KMS-11 (cell line): ENCODE data around the gene FYCO1.

ENCODE experiments used
- H2AFZ ChIP-seq: fragments of 200-600 bp; sonication (generic); 2 replicates; pipeline ENCODE4 v1.6.1; 2016; ENCODE audit warnings: antibody characterized with exemption, mixed run types, low read depth
- H3K27ac ChIP-seq: fragments of 200-600 bp; sonication (generic); 2 replicates; pipeline ENCODE4 v1.6.1; 2016; ENCODE audit warnings: mild to moderate bottlenecking, mixed run types
- H3K27me3 ChIP-seq: fragments of 200-600 bp; sonication (generic); 2 replicates; pipeline ENCODE4 v1.6.1; 2017; ENCODE audit warnings: mild to moderate bottlenecking, low read depth, mixed run types, moderate library complexity; ENCODE audit not compliant: insufficient read depth
- H3K36me3 ChIP-seq: fragments of 200-600 bp; sonication (generic); 2 replicates; pipeline ENCODE4 v1.6.1; 2017; ENCODE audit warnings: mild to moderate bottlenecking, mixed run types; ENCODE audit not compliant: insufficient read depth
- H3K4me1 ChIP-seq: fragments of 200-600 bp; sonication (generic); 2 replicates; pipeline ENCODE4 v1.6.1; 2016; ENCODE audit warnings: mild to moderate bottlenecking, low read depth, mixed run types; ENCODE audit not compliant: poor library complexity, severe bottlenecking
- H3K4me2 ChIP-seq: fragments of 200-600 bp; sonication (generic); 2 replicates; pipeline ENCODE4 v1.7.0; 2016; ENCODE audit warnings: mild to moderate bottlenecking, mixed run types
- H3K4me3 ChIP-seq: fragments of 200-600 bp; sonication (generic); IDR thresholded peaks from 2 replicates; pipeline ENCODE4 v1.6.1; 2017; ENCODE audit warnings: low read depth, low read length, mixed read lengths; ENCODE audit not compliant: insufficient read depth
- H3K79me2 ChIP-seq: fragments of 200-600 bp; sonication (generic); 2 replicates; pipeline ENCODE4 v1.6.1; 2016; ENCODE audit warnings: low read depth, mixed run types; ENCODE audit not compliant: insufficient read depth
- H3K9ac ChIP-seq: fragments of 200-600 bp; sonication (generic); 2 replicates; pipeline ENCODE4 v1.6.1; 2016; ENCODE audit warnings: mild to moderate bottlenecking, mixed run types
- H4K20me1 ChIP-seq: fragments of 200-600 bp; sonication (generic); 2 replicates; pipeline ENCODE4 v1.6.1; 2016; ENCODE audit warnings: mild to moderate bottlenecking, mixed run types; ENCODE audit not compliant: insufficient read depth
- TF ChIP-seq, protein P1 (sequence below): fragments of 200-600 bp; sonication (generic); conservative IDR thresholded peaks from 2 replicates; pipeline ENCODE4 v1.6.1; 2017; ENCODE audit warnings: low read depth, mild to moderate bottlenecking, antibody characterized with exemption, low read length, moderate library complexity, mixed read lengths

Gene FYCO1

DNA sequence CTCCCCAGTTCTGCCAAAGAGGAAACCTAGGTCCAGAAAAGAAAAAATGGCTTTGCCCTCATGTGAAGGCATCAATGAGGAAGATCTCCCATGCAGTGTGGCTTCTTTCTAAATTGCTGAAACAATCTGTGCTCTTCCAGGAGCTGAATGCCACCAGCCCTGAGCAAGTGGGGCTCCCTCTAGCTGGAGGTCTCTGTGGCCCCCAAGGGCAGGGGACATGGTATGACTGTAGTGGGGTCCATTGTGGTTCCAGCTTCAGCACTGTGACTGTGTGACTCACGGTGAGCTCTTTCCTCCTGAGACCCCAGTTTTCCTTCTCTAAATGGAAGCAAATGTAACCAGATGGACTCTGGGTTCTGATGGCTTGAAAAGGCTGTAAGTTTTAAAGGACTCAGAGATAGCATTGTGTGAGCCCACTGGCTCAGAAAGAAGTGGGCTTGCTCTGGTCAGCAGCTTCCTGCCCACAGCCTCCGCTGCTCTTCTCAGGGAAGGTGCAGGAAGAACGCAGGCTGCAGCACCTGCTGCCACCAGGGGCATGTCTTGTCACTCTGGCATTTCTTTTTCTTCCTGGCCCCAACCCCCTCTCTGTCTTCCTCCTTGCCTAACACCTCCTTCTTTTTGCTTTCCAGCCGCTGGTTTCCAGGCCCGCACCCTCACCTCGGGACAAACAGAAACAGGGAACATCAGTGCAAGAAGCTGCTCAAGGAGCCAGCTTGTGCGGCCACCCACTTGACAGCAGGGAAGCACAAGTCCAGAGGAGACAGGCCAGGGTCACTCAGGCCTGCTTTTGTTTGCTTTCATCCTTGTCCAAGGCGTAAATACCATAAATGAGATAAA, 58.2 kb downstream of the FYCO1 start:
- no peak overlapping the region for H3K4me2 ChIP-seq
- no peak overlapping the region for H3K4me3 ChIP-seq
- H3K36me3 ChIP-seq: no peaks in the 10 kb centered on the region

DNA sequence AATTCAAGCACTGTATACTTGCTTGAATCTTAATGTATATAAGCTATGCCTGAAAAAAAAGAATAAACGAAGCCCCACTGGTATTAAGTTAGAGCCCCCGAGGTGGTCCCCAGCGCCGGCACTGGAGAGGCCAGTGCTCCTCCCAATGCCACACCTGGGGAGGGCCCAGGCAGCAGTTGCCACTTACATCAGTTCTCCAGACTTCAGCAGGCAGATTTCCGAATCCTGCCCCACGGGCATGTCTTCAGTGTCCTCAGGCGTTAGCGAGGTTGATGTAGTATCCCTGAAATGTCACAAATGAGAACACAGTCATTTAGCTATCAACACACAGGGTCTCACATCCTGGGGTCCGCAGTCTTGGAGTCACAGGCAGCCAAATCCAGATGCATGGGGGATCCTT, 59.4 kb downstream of the FYCO1 start:
- Histone ChIP-seq H3K4me2 (no peak overlapping the region), H3K9ac (no peak overlapping the region), H3K36me3 (no peaks in the 10 kb centered on the region), H3K4me3 (no peak overlapping the region), H2AFZ (no peak overlapping the region), H3K79me2 (no peaks in the 10 kb centered on the region), H3K27me3 (no peaks in the 10 kb centered on the region), H3K27ac (no peak overlapping the region), H3K4me1 (peaks cover 13% of the 10 kb centered on the region), H4K20me1 (no peaks in the 10 kb centered on the region)
- TF ChIP-seq, protein P1, sequence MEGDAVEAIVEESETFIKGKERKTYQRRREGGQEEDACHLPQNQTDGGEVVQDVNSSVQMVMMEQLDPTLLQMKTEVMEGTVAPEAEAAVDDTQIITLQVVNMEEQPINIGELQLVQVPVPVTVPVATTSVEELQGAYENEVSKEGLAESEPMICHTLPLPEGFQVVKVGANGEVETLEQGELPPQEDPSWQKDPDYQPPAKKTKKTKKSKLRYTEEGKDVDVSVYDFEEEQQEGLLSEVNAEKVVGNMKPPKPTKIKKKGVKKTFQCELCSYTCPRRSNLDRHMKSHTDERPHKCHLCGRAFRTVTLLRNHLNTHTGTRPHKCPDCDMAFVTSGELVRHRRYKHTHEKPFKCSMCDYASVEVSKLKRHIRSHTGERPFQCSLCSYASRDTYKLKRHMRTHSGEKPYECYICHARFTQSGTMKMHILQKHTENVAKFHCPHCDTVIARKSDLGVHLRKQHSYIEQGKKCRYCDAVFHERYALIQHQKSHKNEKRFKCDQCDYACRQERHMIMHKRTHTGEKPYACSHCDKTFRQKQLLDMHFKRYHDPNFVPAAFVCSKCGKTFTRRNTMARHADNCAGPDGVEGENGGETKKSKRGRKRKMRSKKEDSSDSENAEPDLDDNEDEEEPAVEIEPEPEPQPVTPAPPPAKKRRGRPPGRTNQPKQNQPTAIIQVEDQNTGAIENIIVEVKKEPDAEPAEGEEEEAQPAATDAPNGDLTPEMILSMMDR: no peak

More for the DNA sequence above, 58.2 kb downstream of the FYCO1 start:
- TF ChIP-seq, protein P1: no peak
- H3K4me1 ChIP-seq: peaks cover 13% of the 10 kb centered on the region
- H4K20me1 ChIP-seq: no peaks in the 10 kb centered on the region
- H2AFZ ChIP-seq: no peak overlapping the region
- H3K27me3 ChIP-seq: no peaks in the 10 kb centered on the region
- H3K9ac ChIP-seq: no peak overlapping the region
- no peak overlapping the region for H3K27ac ChIP-seq
- no peaks in the 10 kb centered on the region for H3K79me2 ChIP-seq

DNA sequence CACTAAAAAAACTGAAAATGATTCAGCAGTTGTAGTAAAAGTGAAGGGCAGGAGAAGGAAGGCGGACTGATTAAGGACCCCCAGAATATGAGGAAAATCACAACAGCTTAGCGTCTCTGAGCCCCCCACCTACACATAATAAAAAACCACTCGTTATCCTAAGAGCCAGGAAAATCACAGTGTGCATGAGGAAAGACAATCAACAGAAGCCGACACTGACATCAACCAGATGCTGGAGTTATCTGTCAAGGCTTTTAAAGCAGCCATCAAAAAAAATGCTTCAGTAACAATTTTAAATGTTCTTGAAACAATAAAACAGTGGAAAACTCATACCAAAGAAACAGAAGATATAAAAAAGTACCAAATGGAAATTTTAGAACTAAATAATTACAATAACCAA, 62.0 kb downstream of the FYCO1 start:
- Histone ChIP-seq H3K36me3 (no peaks in the 10 kb centered on the region), H3K4me3 (no peak overlapping the region), H2AFZ (no peak overlapping the region), H3K4me1 (no peaks in the 10 kb centered on the region), H3K27me3 (no peaks in the 10 kb centered on the region), H3K79me2 (no peaks in the 10 kb centered on the region), H3K27ac (no peak overlapping the region), H4K20me1 (no peaks in the 10 kb centered on the region), H3K9ac (no peak overlapping the region), H3K4me2 (no peak overlapping the region)
- TF ChIP-seq, protein P1: no peak

DNA sequence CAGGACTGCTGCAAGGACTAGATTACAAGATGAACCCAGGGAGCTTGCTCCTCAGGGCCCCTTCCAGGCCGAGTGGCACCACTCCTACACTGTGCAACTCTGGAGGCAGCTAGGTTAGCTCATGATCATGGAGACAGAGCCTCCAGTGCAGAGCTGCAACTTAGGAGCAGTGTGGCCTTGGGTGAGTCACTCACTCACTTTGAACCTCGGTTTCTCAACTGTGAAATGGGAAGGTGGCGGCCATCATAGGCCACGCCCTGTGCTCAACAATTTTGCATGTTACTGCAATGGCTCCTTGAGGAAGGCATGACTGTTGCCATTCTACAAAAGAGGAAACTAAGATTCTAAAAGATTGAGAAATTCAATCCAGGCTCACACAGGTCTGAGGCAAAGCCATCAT, 63.5 kb downstream of the FYCO1 start:
- Histone ChIP-seq H3K4me2 (no peak overlapping the region), H3K36me3 (no peaks in the 10 kb centered on the region), H2AFZ (no peak overlapping the region), H4K20me1 (no peaks in the 10 kb centered on the region), H3K27ac (no peak overlapping the region), H3K79me2 (no peaks in the 10 kb centered on the region), H3K4me1 (no peaks in the 10 kb centered on the region), H3K4me3 (no peak overlapping the region), H3K9ac (no peak overlapping the region), H3K27me3 (no peaks in the 10 kb centered on the region)
- TF ChIP-seq, protein P1: no peak
